Measurements from ENCODE around the gene PCYT1B.
"Not testable (repeated sequence)": the region's sequence is repeated elsewhere in the genome, so short reads cannot be mapped to it uniquely, and the experiment has no call there.

PCYT1B gene

GRCh38 chrX:24647257-24648058 is at the start of gene PCYT1B:
PCYT1B (minus strand) TSS chrX:24647347; CDS start chrX:24647105, 242 bp downstream.
- DNase-seq (ENCODE audit: low read depth in 1 of 2, low spot score in 1 of 2): peak; percentile 14

- DNase-seq (ENCODE audit: low read depth in 1 of 2, low spot score in 1 of 2): no peak
These were observed 49.1 kb upstream of the PCYT1B start for GRCh38 chrX:24696294-24696693.

GRCh38 chrX:24694825-24695224 is 47.7 kb upstream of the PCYT1B start:
- no peak for DNase-seq (ENCODE audit: low read depth in 1 of 2, low spot score in 1 of 2)

- peak; percentile 6 to 53 for DNase-seq (ENCODE audit: low read depth in 1 of 2, low spot score in 1 of 2)
These were observed 46.5 kb upstream of the PCYT1B start, which contains the start of gene POLA1 for GRCh38 chrX:24693453-24694202. POLA1 (plus strand) TSS chrX:24693918; CDS start chrX:24693962, 44 bp downstream.

GRCh38 chrX:24692305-24692704 is 45.2 kb upstream of the PCYT1B start:
- no peak for DNase-seq (ENCODE audit: low read depth in 1 of 2, low spot score in 1 of 2)

- DNase-seq (ENCODE audit: low read depth in 1 of 2, low spot score in 1 of 2): no peak
These were observed 36.9 kb upstream of the PCYT1B start for GRCh38 chrX:24684048-24684447.

GRCh38 chrX:24682739-24683432 is 35.7 kb upstream of the PCYT1B start:
- DNase-seq (ENCODE audit: low read depth in 1 of 2, low spot score in 1 of 2): no peak

GRCh38 chrX:24676403-24677024 is 29.4 kb upstream of the PCYT1B start:
- no peak for DNase-seq (ENCODE audit: low read depth in 1 of 2, low spot score in 1 of 2)

GRCh38 chrX:24673424-24673823 is 26.3 kb upstream of the PCYT1B start:
- DNase-seq (ENCODE audit: low read depth in 1 of 2, low spot score in 1 of 2): no peak

GRCh38 chrX:24672701-24673190 is 25.6 kb upstream of the PCYT1B start:
- no peak for DNase-seq (ENCODE audit: low read depth in 1 of 2, low spot score in 1 of 2)

GRCh38 chrX:24668111-24668510 is 21.0 kb upstream of the PCYT1B start:
- no peak for DNase-seq (ENCODE audit: low read depth in 1 of 2, low spot score in 1 of 2)

GRCh38 chrX:24662352-24662751 is 15.2 kb upstream of the PCYT1B start:
- no peak for DNase-seq (ENCODE audit: low read depth in 1 of 2, low spot score in 1 of 2)

GRCh38 chrX:24661292-24661691 is 14.1 kb upstream of the PCYT1B start:
- DNase-seq (ENCODE audit: low read depth in 1 of 2, low spot score in 1 of 2): no peak

- DNase-seq (ENCODE audit: low read depth in 1 of 2, low spot score in 1 of 2): no peak
These were observed 12.5 kb upstream of the PCYT1B start for GRCh38 chrX:24659646-24660045.

- no peak for DNase-seq (ENCODE audit: low read depth in 1 of 2, low spot score in 1 of 2)
These were observed 12.0 kb upstream of the PCYT1B start for GRCh38 chrX:24659106-24659505.

- DNase-seq (ENCODE audit: low read depth in 1 of 2, low spot score in 1 of 2): no peak
These were observed 11.3 kb upstream of the PCYT1B start for GRCh38 chrX:24658421-24658820.

- no peak for DNase-seq (ENCODE audit: low read depth in 1 of 2, low spot score in 1 of 2)
These were observed 10.7 kb upstream of the PCYT1B start for GRCh38 chrX:24657671-24658386.

GRCh38 chrX:24655679-24656078 is 8.5 kb upstream of the PCYT1B start:
- DNase-seq (ENCODE audit: low read depth in 1 of 2, low spot score in 1 of 2): not testable (repeated sequence)

- DNase-seq (ENCODE audit: low read depth in 1 of 2, low spot score in 1 of 2): no peak
These were observed 4.6 kb upstream of the PCYT1B start for GRCh38 chrX:24651783-24652182.

- no peak for DNase-seq (ENCODE audit: low read depth in 1 of 2, low spot score in 1 of 2)
These were observed 1.3 kb upstream of the PCYT1B start for GRCh38 chrX:24648495-24648894.

Measured in activated T-helper 1 cell treated with anti-CD3 and anti-CD28 coated beads, Interleukin-2, amount 50 U/mL, for 16 hours (primary cell).